Cardiac fibroblast (primary cell): Measurements from ENCODE around the gene SLC26A3.

Experiments used
- DNase-seq, 2 donors: peaks; one replicate each; pipeline versions ENCODE4 v3.0.0 to v3.0.0-alpha.2; 2010; ENCODE audit warnings: low read depth in 2 of 2
- H3K4me3 ChIP-seq, 2 donors: replicated peaks in 1 of 2; 1 replicate in 1 of 2; 2 replicates in 1 of 2; pipeline ENCODE4 v1.5.1; 2011; ENCODE audit warnings: low read depth in 2 of 2, low read length in 2 of 2, mild to moderate bottlenecking in 2 of 2, moderate library complexity in 1 of 2
- CTCF ChIP-seq: IDR thresholded peaks from one replicate; pipeline ENCODE4 v1.5.1; 2011; ENCODE audit warnings: low read depth, mild to moderate bottlenecking, low read length, inconsistent platforms

SLC26A3 gene

GRCh38 chr7:107799647-107800264, 3.3 kb downstream of the SLC26A3 start:
- no peak for TF ChIP-seq CTCF
- no peak for DNase-seq
- H3K4me3 ChIP-seq: no peak overlapping the region

- no peak overlapping the region for H3K4me3 ChIP-seq
- no peak for TF ChIP-seq CTCF
- DNase-seq: no peak
Measured at GRCh38 chr7:107792364-107792763, 10.7 kb downstream of the SLC26A3 start.

- TF ChIP-seq CTCF: no peak
- no peak overlapping the region for H3K4me3 ChIP-seq
- no peak for DNase-seq
Measured at GRCh38 chr7:107789647-107790046, 13.4 kb downstream of the SLC26A3 start.

- TF ChIP-seq CTCF: no peak
- H3K4me3 ChIP-seq: no peak overlapping the region
- DNase-seq: no peak
Measured at GRCh38 chr7:107788662-107789061, 14.4 kb downstream of the SLC26A3 start.

- no peak overlapping the region for H3K4me3 ChIP-seq
- DNase-seq: no peak
- no peak for TF ChIP-seq CTCF
Measured at GRCh38 chr7:107788216-107788615, 14.8 kb downstream of the SLC26A3 start.

GRCh38 chr7:107785926-107786325, 17.1 kb downstream of the SLC26A3 start:
- peak in 1 of 2 donors; percentile 4 for DNase-seq
- no peak overlapping the region for H3K4me3 ChIP-seq
- TF ChIP-seq CTCF: no peak

- no peak overlapping the region for H3K4me3 ChIP-seq
- DNase-seq: no peak
- TF ChIP-seq CTCF: no peak
Measured at GRCh38 chr7:107785170-107785569, 17.9 kb downstream of the SLC26A3 start.
